HuH-7.5 (cell line): ENCODE data around the gene ATP2C1.

Experiments used
- DNase-seq: peaks from one replicate; pipeline ENCODE4 v3.0.0; 2011; ENCODE audit warnings: low spot score

ATP2C1 gene

GRCh38 chr3:130895690-130896488 lies 2.0 kb downstream of the ATP2C1 start:
- DNase-seq = no peak

- DNase-seq = no peak
Measured at GRCh38 chr3:130897316-130897715, 3.4 kb downstream of the ATP2C1 start.

- no peak for DNase-seq
Measured at GRCh38 chr3:130900959-130901358, 7.1 kb downstream of the ATP2C1 start.

GRCh38 chr3:130901463-130902204 lies 7.8 kb downstream of the ATP2C1 start:
- DNase-seq = no peak

GRCh38 chr3:130903412-130903908 lies 9.6 kb downstream of the ATP2C1 start:
- DNase-seq = no peak

- no peak for DNase-seq
Measured at GRCh38 chr3:130904491-130904890, 10.6 kb downstream of the ATP2C1 start.

- no peak for DNase-seq
Measured at GRCh38 chr3:130905551-130905950, 11.7 kb downstream of the ATP2C1 start.

GRCh38 chr3:130906374-130906995 lies 12.6 kb downstream of the ATP2C1 start:
- no peak for DNase-seq

- DNase-seq = no peak
Measured at GRCh38 chr3:130907500-130907899, 13.6 kb downstream of the ATP2C1 start.

- no peak for DNase-seq
Measured at GRCh38 chr3:130907966-130908365, 14.1 kb downstream of the ATP2C1 start.

GRCh38 chr3:130915567-130916292 lies 21.8 kb downstream of the ATP2C1 start:
- no peak for DNase-seq

GRCh38 chr3:130916507-130917167 lies 22.8 kb downstream of the ATP2C1 start:
- no peak for DNase-seq

GRCh38 chr3:130918328-130918727 lies 24.4 kb downstream of the ATP2C1 start:
- no peak for DNase-seq

- DNase-seq = no peak
Measured at GRCh38 chr3:130925628-130926027, 31.7 kb downstream of the ATP2C1 start.

GRCh38 chr3:130926504-130926903 lies 32.6 kb downstream of the ATP2C1 start:
- no peak for DNase-seq

- DNase-seq = no peak
Measured at GRCh38 chr3:130929804-130930203, 35.9 kb downstream of the ATP2C1 start.

GRCh38 chr3:130932979-130933378 lies 39.1 kb downstream of the ATP2C1 start:
- no peak for DNase-seq

GRCh38 chr3:130933801-130934345 lies 40.0 kb downstream of the ATP2C1 start:
- no peak for DNase-seq

- no peak for DNase-seq
Measured at GRCh38 chr3:130934442-130935089, 40.7 kb downstream of the ATP2C1 start.

- no peak for DNase-seq
Measured at GRCh38 chr3:130935761-130936492, 42.0 kb downstream of the ATP2C1 start.
